ENCODE measurements around the gene FN3K. TPM values are rescaled to one million over a fixed set of nuclear protein-coding genes. Genes with fewer than 3 reads are reported as not detected.

Gene FN3K
- total and polyA plus RNA-seq, 2 of the 4 experiments (the other 2 are of a cell fraction): 0.90 to 2.9 TPM

- Histone ChIP-seq H3K9ac (ENCODE audit: low read depth, low read length) (no peak overlapping the region), H2AFZ (replicated peaks; ENCODE audit: low read length, poor library complexity) (no peak overlapping the region), H3K4ac (ENCODE audit: low read depth, low read length) (peak overlapping the region; percentile 31; the same call in 1 of the 2 replicates), H4K8ac (ENCODE audit: low read depth in 2 of 2, low read length in 2 of 2) (no peak overlapping the region), H3K9me1 (ENCODE audit: insufficient read depth, low read length) (peaks cover 5% of the 10 kb centered on the region; the same call in 1 of the 2 replicates), H3K23ac (ENCODE audit: low read depth, low read length) (no peak overlapping the region), H4K5ac (ENCODE audit: low read depth, low read length) (no peak overlapping the region), H3K56ac (ENCODE audit: extremely low read depth, insufficient read depth, low read length) (no peak overlapping the region), H3K4me1 (ENCODE audit: control insufficient read depth, insufficient read depth, low read length) (peaks cover 7% of the 10 kb centered on the region), H2BK15ac (ENCODE audit: low read depth, low read length) (no peak overlapping the region), H3K4me3 (ENCODE audit: insufficient read depth, low read depth, low read length) (no peak overlapping the region), H3K79me1 (ENCODE audit: low read depth in 1 of 2, low read length in 2 of 2) (peaks cover 5 to 65% of the 10 kb centered on the region in 2 experiments), H3K36me3 (ENCODE audit: control insufficient read depth, insufficient read depth, low read length) (no peaks in the 10 kb centered on the region), H3K14ac (replicated peaks; ENCODE audit: low read depth, low read length) (no peak overlapping the region), H2BK120ac (ENCODE audit: low read depth, low read length) (no peak overlapping the region), H3K9me3 (ENCODE audit: control insufficient read depth, insufficient read depth, low read length) (no peaks in the 10 kb centered on the region), H2BK20ac (ENCODE audit: low read depth, low read length) (no peak overlapping the region), H3K27ac (ENCODE audit: insufficient read depth, low read length) (no peak overlapping the region), H2AK5ac (ENCODE audit: low read depth, low read length) (peak overlapping the region; percentile 51), H4K91ac (ENCODE audit: insufficient read depth, low read depth, low read length) (no peak overlapping the region; the same call in 1 of the 2 replicates), H3K4me2 (ENCODE audit: low read depth, low read length) (no peak overlapping the region), H3K18ac (ENCODE audit: low read depth, low read length) (no peak overlapping the region), H2BK5ac (ENCODE audit: low read depth, low read length, poor library complexity, severe bottlenecking) (peak overlapping the region; percentile 13), H3K27me3 (ENCODE audit: control insufficient read depth, insufficient read depth, low read length) (no peaks in the 10 kb centered on the region), H2AK9ac (replicated peaks; ENCODE audit: low read depth, low read length, poor library complexity) (peak overlapping the region; percentile 7), H4K20me1 (ENCODE audit: insufficient read depth, low read length) (peaks cover 6% of the 10 kb centered on the region)
- BruUV-seq (replicated peaks): no TSS peak
- in situ Hi-C loops (cut with MboI; ENCODE audit: low sequenced_read_pairs): no loop called here
- ChIA-PET POLR2A (ENCODE audit: unreplicated experiment) (no interaction called here), CTCF (no interaction called here)
- dilution Hi-C loops (cut with HindIII; ENCODE audit: low sequenced_read_pairs, unreplicated experiment): no loop called here
- 95% methylated on average over 11 of the region's 13 CpGs; no CpG with 5 or more reads in 1 of the 2 experiments for WGBS, 2 experiments (ENCODE audit: extremely low coverage in 2 of 2, insufficient read length in 1 of 2)
- ATAC-seq (ENCODE audit: low read depth) (no peak), DNase-seq (no peak)
- TF ChIP-seq MAZ (IDR thresholded peaks at IDR 0.05; ENCODE audit: borderline replicate concordance, low read depth, low read length): no peak
- intact Hi-C loops (cut with micrococcal nuclease): no loop called here
These were observed 55.0 kb downstream of the FN3K start for GRCh38 chr17:82790391-82790790.
